Activated T-cell treated with anti-CD3 and anti-CD28 coated beads, Interleukin-2, amount 50 U/mL, for 24 hours (primary cell): ENCODE results near the gene ATOH1.

Experiments
- DNase-seq: peaks from one replicate; pipeline ENCODE4 v3.0.0-alpha.2; 2020
- H3K27ac Mint-ChIP-seq: 2 replicates; pipeline ENCODE4 v1.8.0; 2020; ENCODE audit warnings: mild to moderate bottlenecking, mixed read lengths
- H3K27me3 Mint-ChIP-seq: 2 replicates; pipeline ENCODE4 v1.8.0; 2020; ENCODE audit warnings: mixed read lengths
- H3K36me3 Mint-ChIP-seq: 2 replicates; pipeline ENCODE4 v1.8.0; 2020; ENCODE audit warnings: low read depth, mixed read lengths
- H3K4me1 Mint-ChIP-seq: 2 replicates; pipeline ENCODE4 v1.8.0; 2020; ENCODE audit warnings: low read depth, mixed read lengths
- H3K4me3 Mint-ChIP-seq: 2 replicates; pipeline ENCODE4 v1.8.0; 2020; ENCODE audit warnings: mild to moderate bottlenecking, moderate library complexity, mixed read lengths
- H3K9me3 Mint-ChIP-seq: 2 replicates; pipeline ENCODE4 v1.8.0; 2020; ENCODE audit warnings: mixed read lengths

The ATOH1 gene

GRCh38 chr4:93827272-93827947, 1.1 kb upstream of the ATOH1 start:
- Mint-ChIP-seq H3K36me3 (no peaks in the 10 kb centered on the region), H3K4me3 (no peak overlapping the region), H3K27me3 (peaks cover 75% of the 10 kb centered on the region), H3K9me3 (no peaks in the 10 kb centered on the region), H3K27ac (no peak overlapping the region), H3K4me1 (peaks cover 23% of the 10 kb centered on the region)
- no peak for DNase-seq

- no peak for DNase-seq
- H3K36me3 Mint-ChIP-seq: no peaks in the 10 kb centered on the region
- peaks cover 90% of the 10 kb centered on the region for H3K27me3 Mint-ChIP-seq
- H3K27ac Mint-ChIP-seq: no peak overlapping the region
- H3K4me3 Mint-ChIP-seq: peak overlapping the region; percentile 20
- no peaks in the 10 kb centered on the region for H3K9me3 Mint-ChIP-seq
- H3K4me1 Mint-ChIP-seq: peaks cover 23% of the 10 kb centered on the region
Observed at GRCh38 chr4:93828995-93829819, 654 bp downstream of the ATOH1 start.

DNA sequence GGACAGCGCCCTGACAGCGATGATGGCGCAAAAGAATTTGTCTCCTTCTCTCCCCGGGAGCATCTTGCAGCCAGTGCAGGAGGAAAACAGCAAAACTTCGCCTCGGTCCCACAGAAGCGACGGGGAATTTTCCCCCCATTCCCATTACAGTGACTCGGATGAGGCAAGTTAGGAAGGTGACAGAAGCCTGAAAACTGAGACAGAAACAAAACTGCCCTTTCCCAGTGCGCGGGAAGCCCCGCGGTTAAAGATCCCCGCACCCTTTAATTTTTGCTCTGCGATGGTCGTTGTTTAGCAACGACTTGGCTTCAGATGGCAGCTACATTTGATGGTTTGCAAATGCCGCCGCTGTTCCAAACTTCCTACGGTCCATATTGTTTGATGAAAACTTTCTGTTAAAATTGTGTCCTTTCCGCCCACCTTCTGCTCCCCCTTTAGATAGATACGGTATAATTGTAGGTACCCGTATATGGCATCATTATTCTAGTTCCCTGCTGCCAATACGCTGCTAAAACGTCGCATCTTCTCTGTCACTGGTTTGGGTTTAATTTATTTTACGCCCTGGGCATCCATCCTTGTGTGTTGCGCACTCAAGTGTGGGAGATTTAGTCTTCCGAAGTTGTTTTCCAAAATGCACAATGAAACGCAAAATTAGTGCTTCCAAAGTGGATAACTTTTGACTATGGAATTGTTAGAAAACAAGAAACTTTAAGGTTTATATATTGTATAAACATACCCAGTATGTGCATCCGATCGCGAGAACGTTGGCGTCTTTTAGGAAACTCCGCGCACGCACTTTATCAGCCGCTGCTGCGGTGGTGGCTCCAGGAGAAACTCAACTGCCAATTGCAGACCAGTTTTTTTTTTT, 1.5 kb downstream of the ATOH1 start:
- H3K27me3 Mint-ChIP-seq: peaks cover 97% of the 10 kb centered on the region
- no peak overlapping the region for H3K27ac Mint-ChIP-seq
- no peak for DNase-seq
- peaks cover 23% of the 10 kb centered on the region for H3K4me1 Mint-ChIP-seq
- H3K4me3 Mint-ChIP-seq: no peak overlapping the region
- no peaks in the 10 kb centered on the region for H3K36me3 Mint-ChIP-seq
- H3K9me3 Mint-ChIP-seq: no peaks in the 10 kb centered on the region

DNA sequence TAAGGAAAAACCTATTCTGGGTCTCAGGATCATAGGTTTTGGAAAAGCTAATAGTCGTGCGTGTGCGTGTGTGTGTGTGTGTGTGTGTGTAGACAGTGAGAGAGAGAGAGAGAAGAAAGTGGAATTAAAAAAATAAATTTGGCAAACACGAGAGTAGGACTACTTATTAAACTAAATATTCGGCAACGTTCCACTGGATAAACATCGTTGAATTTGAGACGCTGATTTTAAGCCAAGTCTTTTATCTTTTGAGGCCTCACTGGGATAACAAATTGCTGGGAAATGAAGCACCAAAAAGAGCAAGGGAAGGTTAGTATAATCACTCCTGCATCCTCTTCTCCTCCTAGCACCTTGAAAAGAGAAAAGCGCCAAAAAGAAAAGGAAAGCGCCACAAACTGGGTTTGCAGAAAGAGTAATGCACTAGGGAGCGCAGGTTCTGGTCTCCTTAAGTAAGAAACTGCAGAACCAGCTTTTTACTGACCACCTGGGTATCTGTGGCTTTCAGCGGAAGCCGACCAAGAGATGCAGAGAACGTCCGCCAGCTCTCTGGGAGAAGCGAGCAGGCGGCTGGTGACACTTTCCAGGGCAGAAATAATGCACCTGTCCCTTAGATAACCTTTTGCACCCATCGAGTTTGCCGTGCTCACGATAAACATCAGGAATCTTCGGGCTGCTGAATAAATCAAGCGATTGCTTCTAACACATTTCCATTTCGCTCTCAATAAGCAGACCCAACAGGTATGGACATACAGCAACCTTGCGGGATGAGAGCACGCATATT, 3.4 kb downstream of the ATOH1 start:
- Mint-ChIP-seq H3K36me3 (no peaks in the 10 kb centered on the region), H3K4me3 (no peak overlapping the region), H3K27ac (no peak overlapping the region), H3K9me3 (no peaks in the 10 kb centered on the region), H3K27me3 (peaks cover 95% of the 10 kb centered on the region), H3K4me1 (peaks cover 23% of the 10 kb centered on the region)
- no peak for DNase-seq

DNA sequence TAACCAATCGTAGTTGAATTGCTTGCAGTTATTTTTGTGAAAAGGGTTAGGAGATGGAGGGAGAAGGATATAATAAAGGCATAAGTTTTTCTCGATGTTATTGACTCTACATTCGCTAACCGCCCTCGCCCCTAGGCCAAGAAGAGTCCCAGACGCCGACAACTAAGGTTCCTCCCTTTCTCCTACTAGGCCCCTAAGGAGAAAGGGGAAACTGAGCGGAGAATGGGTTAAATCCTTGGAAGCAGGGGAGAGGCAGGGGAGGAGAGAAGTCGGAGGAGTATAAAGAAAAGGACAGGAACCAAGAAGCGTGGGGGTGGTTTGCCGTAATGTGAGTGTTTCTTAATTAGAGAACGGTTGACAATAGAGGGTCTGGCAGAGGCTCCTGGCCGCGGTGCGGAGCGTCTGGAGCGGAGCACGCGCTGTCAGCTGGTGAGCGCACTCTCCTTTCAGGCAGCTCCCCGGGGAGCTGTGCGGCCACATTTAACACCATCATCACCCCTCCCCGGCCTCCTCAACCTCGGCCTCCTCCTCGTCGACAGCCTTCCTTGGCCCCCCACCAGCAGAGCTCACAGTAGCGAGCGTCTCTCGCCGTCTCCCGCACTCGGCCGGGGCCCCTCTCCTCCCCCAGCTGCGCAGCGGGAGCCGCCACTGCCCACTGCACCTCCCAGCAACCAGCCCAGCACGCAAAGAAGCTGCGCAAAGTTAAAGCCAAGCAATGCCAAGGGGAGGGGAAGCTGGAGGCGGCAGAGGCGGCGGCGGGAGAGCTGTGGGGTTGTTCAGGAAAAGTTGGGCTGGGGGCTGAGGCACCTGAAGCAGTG, 5.9 kb downstream of the ATOH1 start:
- H3K4me1 Mint-ChIP-seq: peaks cover 5% of the 10 kb centered on the region
- H3K27me3 Mint-ChIP-seq: peaks cover 69% of the 10 kb centered on the region
- H3K27ac Mint-ChIP-seq: no peak overlapping the region

DNA sequence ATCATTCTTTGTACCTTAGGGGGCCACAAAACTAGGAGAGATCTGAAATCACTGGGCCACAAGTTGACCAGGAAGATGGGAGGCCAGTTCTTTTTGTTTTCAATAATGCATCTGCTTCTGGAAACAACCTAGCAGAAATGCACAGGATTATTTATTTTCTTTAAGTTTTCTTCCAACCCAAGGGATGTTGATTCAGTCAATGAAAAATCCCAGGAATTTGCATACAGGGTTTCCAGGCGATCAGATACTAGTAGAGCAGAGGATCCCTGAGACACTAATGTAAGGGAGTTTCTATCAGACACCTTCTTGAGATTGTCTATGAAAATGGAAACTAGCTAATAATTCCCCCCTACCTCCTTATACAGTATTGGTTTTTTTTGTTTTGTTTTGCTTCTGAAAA, 7.4 kb downstream of the ATOH1 start:
- H3K9me3 Mint-ChIP-seq: peaks cover 6% of the 10 kb centered on the region
- peaks cover 63% of the 10 kb centered on the region for H3K27me3 Mint-ChIP-seq
- no peaks in the 10 kb centered on the region for H3K36me3 Mint-ChIP-seq
- DNase-seq: no peak
- H3K4me1 Mint-ChIP-seq: no peaks in the 10 kb centered on the region
- no peak overlapping the region for H3K4me3 Mint-ChIP-seq
- H3K27ac Mint-ChIP-seq: no peak overlapping the region

More for the DNA sequence above, 5.9 kb downstream of the ATOH1 start:
- H3K36me3 Mint-ChIP-seq: no peaks in the 10 kb centered on the region
- H3K4me3 Mint-ChIP-seq: no peak overlapping the region
- DNase-seq: no peak
- H3K9me3 Mint-ChIP-seq: peaks cover 2% of the 10 kb centered on the region

GRCh38 chr4:93839704-93840103, 11.2 kb downstream of the ATOH1 start:
- Mint-ChIP-seq H3K4me1 (no peaks in the 10 kb centered on the region), H3K27me3 (peaks cover 30% of the 10 kb centered on the region), H3K9me3 (peaks cover 6% of the 10 kb centered on the region), H3K36me3 (no peaks in the 10 kb centered on the region), H3K4me3 (no peak overlapping the region), H3K27ac (no peak overlapping the region)
- no peak for DNase-seq

DNA sequence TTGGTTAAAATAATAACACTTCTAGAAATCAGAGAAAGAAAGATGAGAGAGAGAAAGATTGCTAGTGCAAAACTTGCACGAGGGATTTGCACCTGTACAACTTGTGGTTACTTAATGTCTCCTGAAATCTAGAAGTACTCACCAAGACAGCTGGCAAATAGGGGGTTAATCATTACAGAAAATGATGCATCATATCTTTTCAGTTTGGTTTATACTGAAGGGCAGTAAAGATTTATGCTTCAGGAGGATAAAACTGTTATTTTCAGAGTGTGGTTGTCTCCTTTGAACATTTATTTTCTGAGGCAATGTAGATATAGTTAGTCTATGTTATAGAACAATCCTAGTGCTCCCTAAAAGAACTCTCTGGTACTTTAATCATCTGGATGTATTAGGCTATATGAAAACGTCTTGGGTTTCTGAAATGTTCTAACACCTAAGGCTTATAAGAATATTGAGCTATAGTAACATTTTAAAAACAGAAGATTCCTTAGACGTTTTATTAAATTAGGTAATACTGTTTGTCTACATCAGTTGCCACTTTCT, 13.3 kb downstream of the ATOH1 start:
- H3K4me3 Mint-ChIP-seq: no peak overlapping the region
- H3K36me3 Mint-ChIP-seq: no peaks in the 10 kb centered on the region
- H3K27ac Mint-ChIP-seq: no peak overlapping the region
- no peak for DNase-seq
- no peaks in the 10 kb centered on the region for H3K4me1 Mint-ChIP-seq
- peaks cover 11% of the 10 kb centered on the region for H3K27me3 Mint-ChIP-seq
- peaks cover 6% of the 10 kb centered on the region for H3K9me3 Mint-ChIP-seq

DNA sequence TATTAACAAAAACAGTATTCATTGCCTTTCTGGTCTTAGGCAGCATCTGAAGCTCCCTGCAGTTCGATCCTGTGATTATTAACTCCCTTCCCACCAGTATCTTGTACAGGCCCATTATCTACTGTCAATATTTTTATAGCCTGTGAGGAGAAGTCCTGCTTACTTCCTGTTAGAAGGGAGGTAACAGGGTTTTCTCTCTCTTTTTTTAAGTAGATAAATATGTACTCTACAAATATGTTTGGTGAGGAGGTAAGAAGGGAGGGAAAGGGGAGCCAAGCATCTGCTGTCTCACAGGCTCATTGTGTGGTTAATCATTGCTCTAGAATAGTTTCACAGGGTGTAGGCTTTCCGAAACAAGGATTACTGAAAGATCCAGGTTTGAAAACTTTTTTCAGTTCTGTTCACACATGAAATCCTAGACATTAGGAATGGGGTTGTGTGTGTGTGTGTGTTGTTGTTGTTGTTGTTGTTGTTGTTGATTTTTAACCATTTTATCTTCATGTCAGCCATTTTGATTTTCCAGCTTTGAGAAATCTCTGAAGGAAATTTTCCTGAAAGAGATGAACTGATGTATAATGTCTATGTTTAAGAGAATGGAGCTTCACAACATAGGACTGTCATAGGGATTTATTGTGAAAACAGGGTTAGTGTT, 14.2 kb downstream of the ATOH1 start:
- Mint-ChIP-seq H3K27ac (no peak overlapping the region), H3K4me1 (no peaks in the 10 kb centered on the region), H3K9me3 (peaks cover 4% of the 10 kb centered on the region), H3K27me3 (peaks cover 11% of the 10 kb centered on the region), H3K36me3 (no peaks in the 10 kb centered on the region), H3K4me3 (no peak overlapping the region)
- DNase-seq: no peak

- Mint-ChIP-seq H3K36me3 (no peaks in the 10 kb centered on the region), H3K4me1 (no peaks in the 10 kb centered on the region), H3K27ac (no peak overlapping the region)
Observed at GRCh38 chr4:93843772-93844171, 15.2 kb downstream of the ATOH1 start.

DNA sequence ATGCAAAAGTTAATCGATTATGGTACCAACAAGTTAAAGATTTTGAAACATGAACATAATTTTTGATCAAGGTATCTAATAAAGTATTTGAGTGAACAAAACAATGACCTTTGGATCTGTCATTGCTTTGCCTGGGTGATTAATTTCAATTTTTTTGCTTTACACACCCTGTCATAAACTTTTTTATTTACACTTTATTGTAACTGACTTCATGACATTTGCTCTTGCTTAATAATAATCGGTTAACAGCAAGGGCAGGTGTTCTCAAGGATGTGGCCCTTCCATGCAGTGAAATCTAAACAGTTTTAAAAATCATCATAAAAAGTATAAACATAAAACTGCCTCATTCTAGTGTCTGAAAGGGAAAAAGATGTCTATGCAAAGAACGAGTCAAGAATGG, 24.1 kb downstream of the ATOH1 start:
- Mint-ChIP-seq H3K36me3 (no peaks in the 10 kb centered on the region), H3K4me1 (no peaks in the 10 kb centered on the region), H3K4me3 (no peak overlapping the region), H3K9me3 (no peaks in the 10 kb centered on the region), H3K27ac (no peak overlapping the region), H3K27me3 (no peaks in the 10 kb centered on the region)
- no peak for DNase-seq

More at GRCh38 chr4:93843772-93844171, 15.2 kb downstream of the ATOH1 start:
- DNase-seq: no peak
- Mint-ChIP-seq H3K27me3 (peaks cover 11% of the 10 kb centered on the region), H3K9me3 (peaks cover 4% of the 10 kb centered on the region), H3K4me3 (no peak overlapping the region)

DNA sequence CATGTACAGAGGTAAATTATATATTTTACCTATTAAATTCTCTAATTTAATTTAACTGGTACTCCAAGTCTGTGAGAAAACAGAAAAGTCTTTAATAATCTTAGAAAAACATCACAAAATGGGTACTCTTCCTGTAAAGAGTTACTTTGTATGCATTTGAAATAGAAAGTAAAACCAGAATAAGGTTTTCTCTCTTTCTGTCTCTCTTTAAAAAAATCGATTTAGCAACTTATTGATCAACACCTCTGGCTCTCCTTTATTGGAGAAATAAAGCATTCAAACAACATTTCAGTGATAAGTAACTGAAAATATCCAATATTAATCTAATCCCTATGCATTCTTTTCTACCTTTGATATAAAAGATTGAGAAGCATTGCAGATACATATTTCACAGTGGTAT, 27.4 kb downstream of the ATOH1 start:
- DNase-seq: no peak
- no peak overlapping the region for H3K4me3 Mint-ChIP-seq
- H3K9me3 Mint-ChIP-seq: peaks cover 7% of the 10 kb centered on the region
- H3K27me3 Mint-ChIP-seq: no peaks in the 10 kb centered on the region
- H3K36me3 Mint-ChIP-seq: no peaks in the 10 kb centered on the region
- no peaks in the 10 kb centered on the region for H3K4me1 Mint-ChIP-seq
- H3K27ac Mint-ChIP-seq: no peak overlapping the region

DNA sequence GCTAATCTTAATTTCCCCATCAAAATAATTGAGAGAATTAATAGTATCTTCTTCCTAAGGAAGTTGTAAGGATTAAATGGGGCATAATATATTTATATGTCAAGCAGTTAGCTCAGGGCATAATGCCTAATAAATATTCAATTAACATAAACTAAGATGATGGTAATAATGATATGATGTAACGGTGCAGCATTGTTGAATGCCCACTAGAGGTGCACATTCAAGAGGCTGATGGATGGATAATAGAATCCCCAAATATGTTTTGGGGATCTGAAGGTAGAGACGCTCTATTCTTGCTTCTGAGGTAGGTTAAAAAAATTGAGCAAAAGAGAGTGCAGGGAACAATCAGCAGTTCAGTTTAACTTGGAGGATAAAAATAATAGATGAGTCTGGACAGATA, 37.1 kb downstream of the ATOH1 start:
- no peak overlapping the region for H3K4me3 Mint-ChIP-seq
- H3K27ac Mint-ChIP-seq: no peak overlapping the region
- DNase-seq: no peak
- no peaks in the 10 kb centered on the region for H3K27me3 Mint-ChIP-seq
- H3K9me3 Mint-ChIP-seq: no peaks in the 10 kb centered on the region
- no peaks in the 10 kb centered on the region for H3K4me1 Mint-ChIP-seq
- H3K36me3 Mint-ChIP-seq: no peaks in the 10 kb centered on the region
